ENCODE data around the gene MRPL22.

- TF ChIP-seq CTCF (conservative IDR thresholded peaks at IDR 0.05 in 1 of 2, IDR thresholded peaks at IDR 0.05 in 1 of 2; ENCODE audit: extremely low read depth in 1 of 2, insufficient read depth in 1 of 2, low read depth in 1 of 2, low read length in 2 of 2) (no peak), EZH2 (IDR thresholded peaks at IDR 0.05; ENCODE audit: borderline replicate concordance, low read length) (no peak)
Measured at GRCh38 chr5:154993461-154993860, 52.6 kb downstream of the MRPL22 start.

Data from mammary epithelial cell (primary cell).